ENCODE measurements around the gene PITPNC1.
"Not testable (repeated sequence)": the region's sequence is repeated elsewhere in the genome, so short reads cannot be mapped to it uniquely, and the experiment has no call there.

PITPNC1 gene

DNA sequence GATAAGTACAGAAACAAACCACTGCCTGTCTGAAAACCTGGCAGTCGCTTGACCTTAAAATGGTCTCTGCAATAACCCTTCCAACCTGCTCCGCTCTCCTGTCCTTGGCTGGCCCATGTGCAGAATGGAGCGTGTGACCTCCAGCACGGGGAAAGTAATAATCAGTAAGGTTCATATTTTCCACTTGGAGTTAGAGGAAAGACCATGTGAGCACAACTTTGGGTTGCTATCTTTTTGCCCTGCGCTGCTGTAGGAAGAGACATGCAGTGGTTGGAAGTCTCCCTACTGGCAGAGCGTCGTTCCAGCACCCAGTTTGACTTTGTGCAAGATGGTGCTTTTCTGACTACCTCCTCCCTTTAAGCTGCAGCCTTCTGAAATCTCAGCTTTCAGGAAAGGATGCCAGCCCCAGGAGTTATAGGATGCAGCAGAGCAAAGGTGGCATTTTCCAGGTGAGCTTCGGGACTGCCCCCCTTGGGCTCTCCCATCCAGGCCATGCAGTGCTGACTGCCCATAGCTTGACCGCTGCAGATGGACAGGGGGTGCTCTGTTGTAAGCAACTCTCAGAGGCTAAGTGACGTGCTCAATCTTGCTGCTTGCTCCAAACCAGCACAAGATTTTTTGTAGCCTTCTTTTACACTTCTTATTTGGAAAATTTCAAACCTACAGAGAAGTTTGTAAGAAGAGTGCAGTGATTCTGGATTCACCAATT is 230.0 kb downstream of the PITPNC1 start:
- DNase-seq (ENCODE audit: low read depth in 2 of 2, low spot score in 1 of 2), result no peak

DNA sequence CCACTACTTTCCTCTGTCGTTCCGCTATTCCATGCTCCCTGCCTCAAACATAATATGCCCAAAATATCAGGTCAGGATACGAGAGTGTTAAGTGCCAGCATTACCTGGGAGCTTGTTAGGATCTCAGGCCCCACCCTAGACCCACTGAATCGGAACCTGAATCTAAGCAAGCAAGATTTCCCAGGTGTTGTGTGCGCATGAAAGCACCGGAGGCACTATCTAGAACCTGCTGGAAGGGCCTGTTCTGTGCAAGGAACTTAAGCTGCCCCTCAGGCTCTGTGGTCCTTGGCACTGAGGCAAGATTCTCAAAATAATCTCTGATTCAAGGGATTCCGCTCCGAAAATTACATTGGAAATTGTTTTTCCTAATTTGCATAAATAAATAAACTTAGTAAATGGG is 233.0 kb downstream of the PITPNC1 start:
- DNase-seq (ENCODE audit: low read depth in 2 of 2, low spot score in 1 of 2), result no peak

DNA sequence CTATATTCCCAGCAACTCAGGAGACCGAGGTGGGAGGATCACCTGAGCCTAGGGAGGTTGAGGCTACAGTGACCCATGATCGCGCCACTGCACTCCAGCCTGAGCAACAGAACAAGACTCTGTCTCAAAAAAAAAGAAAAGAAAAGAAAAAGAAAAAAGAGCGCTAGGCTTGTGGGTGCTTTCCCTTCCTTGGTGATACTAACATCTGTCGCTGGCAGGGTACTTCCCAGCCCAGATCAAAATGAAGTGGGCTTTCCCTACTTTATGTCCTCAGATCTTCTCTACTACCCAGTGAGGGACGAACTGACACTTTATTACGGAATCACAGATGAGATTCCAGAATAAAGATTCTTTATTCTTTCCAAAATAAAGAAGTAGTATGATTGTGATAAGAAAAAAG is 236.9 kb downstream of the PITPNC1 start:
- no peak for DNase-seq (ENCODE audit: low read depth in 2 of 2, low spot score in 1 of 2)

DNA sequence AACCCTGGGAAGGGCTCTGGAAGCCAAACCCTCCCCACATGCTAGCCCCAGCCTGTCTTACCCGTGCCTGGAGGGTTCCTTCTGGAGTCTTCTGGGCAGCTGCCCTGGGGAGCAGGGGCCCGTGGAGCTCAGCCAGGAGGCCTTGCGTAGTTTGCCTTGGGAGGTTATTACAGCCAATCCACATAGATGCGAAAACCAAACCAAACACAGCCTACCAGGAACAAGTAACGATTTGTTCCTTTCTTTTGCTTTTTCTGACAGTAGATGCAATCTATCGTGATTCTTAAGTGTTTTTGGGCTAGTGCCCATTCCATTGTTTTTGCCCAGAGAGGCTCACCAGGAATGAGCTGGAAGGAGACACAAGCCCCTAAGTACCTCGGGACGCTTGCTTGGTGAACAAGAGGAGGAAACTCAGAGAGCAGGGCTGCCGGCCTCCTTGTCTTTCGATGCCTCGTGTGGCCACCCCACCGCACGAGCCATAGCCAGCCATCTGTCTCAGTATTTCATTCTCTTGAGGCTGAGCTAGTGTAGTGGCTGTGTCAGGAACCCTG is 238.0 kb downstream of the PITPNC1 start:
- DNase-seq (ENCODE audit: low read depth in 2 of 2, low spot score in 1 of 2), result no peak

DNA sequence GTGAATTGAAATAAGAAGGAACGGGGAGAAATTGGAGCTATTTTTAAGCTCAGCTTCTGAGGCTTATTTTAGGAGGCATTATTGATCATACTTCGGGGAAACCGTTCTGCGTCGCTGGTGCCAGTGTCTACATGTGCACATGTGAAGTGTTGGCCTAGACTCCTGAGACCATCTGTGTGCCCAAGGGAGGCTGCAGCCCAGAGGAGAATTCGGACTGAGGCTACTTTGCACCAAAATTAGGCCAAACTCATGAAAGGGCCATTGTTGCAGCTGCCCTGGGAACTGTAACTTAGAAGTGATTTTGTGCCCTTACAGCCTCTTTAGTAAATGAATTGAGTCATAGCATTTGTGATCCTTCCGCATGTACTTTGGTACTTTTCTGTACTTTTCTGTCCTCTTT is 238.7 kb downstream of the PITPNC1 start:
- no peak for DNase-seq (ENCODE audit: low read depth in 2 of 2, low spot score in 1 of 2)

DNA sequence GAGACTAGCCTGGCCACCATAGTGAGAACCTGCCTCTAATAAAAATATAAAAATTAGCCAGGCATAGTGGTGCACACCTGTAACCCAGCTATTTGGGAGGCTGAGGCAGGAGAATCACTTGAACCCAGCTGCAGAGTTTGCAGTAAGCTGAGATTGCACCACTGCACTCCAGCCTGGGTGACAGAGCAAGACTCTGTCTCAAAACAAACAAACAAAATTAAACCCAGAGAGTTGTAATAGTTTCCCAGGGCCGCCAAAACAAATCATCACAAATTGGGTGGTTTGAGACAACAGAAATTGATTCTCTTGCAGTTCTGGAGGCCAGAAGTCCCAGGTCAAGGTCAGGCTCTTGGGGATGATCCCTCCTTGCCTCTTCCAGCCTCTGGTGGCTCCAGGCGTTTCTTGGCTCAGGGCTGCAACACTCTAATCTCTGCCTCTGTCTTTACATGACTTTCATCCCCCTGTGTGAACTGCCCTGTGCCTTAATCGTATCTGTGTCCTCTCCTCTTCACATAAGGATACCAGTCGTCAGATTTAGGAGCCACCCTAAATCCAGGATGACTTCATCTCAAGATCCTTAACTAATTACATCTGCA is 240.3 kb downstream of the PITPNC1 start:
- no peak for DNase-seq (ENCODE audit: low read depth in 2 of 2, low spot score in 1 of 2)

DNA sequence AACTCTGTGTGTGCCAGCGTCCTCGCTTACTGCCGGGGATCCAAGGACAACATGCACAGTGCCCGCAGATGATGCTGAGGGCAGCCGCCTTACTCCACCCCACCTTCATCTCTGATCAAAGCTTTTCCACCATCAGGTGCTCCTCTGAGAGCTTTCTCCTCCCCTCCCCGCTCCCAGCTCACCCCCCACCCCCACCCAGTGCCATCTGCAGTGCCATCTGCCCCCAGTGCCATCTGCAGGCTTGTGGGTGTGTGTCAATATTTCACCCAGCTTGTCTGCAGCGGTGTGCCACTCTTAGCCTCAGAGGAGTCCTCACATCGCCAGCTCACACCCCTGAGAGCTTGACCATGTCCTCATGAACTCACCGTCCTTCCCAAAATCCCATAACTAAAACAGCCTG is 242.5 kb downstream of the PITPNC1 start:
- DNase-seq (ENCODE audit: low read depth in 2 of 2, low spot score in 1 of 2), result no peak

DNA sequence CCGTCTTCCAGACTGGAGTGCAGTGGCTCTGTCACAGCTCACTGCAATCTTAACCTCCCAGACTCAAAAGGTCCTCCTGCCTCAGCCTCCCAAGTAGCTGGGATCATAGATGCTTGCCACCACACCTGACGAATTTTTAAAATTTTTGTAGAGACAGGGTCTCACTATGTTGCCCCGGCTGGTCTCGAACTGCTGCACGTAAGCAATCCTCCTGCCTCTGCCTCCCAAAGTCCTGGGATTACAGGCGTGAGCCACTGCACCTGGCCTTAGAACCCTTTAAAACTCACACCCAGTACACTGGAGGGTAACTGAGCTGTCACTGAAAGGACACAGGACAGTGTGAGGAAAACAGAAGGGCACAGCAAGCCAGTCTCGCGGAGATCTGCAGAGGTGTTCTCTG is 243.0 kb downstream of the PITPNC1 start:
- DNase-seq (ENCODE audit: low read depth in 2 of 2, low spot score in 1 of 2), result no peak

DNA sequence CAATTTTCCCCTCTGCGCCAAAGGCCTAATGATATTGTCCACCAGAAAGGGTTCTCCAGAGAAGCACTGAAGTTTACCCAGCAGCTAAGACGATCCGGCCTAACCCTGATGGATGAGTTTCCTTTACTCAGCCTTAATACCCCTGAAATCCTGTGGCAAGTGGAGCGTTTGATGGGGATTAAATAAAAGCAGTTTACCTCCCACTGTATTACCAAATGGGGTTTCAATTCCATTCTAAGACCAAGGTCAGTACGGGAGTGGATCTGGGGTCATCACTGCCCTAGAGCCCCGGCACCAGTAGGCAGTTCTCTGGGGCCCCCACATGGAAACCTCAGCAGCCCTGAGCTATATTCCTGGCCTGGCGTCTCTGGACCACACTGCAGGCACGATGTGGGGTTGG is 243.6 kb downstream of the PITPNC1 start:
- no peak for DNase-seq (ENCODE audit: low read depth in 2 of 2, low spot score in 1 of 2)

DNA sequence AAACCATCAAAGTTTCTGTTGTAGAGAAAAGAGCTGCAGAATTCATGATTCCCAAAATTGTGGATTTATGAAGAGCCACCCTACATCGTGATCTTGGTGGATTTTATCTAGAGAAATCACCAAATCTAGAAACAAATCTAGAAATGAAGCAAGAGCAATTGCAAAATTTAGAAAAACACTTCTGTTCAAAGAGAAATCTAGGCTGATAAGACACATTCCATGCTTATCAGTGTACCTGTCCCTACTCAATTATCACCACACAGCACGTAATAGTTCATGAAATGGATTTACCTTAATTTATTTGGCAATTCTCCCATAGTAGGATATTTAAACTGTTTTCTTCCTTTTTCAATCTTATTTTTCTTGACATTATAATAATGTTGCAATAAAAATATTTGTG is 246.7 kb downstream of the PITPNC1 start:
- no peak for DNase-seq (ENCODE audit: low read depth in 2 of 2, low spot score in 1 of 2)

DNA sequence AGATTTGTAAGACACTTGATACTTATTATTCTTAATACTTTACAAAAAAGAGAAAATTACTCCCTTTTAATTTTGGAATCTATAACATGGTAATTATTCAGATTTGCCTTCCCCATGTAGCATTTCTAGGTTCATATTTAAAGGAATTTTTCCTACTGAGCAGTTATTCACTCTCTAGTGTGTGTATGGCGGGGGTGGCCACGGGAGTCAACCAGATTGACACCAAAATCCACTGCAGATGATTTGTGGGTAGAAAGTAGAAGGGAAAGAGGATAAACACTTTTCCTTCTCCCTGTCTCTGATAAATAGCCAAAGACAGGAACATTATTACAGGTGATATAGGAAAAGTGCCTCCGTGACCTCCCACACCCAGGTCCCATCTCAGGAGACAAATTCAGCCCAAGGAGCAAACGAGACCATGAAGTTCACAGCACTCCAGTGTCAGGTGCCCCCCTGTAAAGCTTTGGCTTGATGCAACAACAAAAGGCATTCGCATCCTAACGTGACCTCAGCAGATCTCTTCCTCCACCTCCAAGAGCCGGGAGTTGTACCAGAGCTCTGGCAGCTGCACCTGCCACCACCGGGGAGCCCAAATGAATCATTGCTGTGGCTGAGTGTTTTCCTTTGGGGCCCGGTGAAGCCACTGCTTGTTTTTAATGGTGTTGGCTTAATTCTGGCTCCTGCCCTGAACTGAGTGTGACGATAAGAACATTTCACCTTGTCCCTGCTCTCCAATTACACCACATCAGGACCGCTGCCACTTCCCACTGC is 248.0 kb downstream of the PITPNC1 start:
- DNase-seq (ENCODE audit: low read depth in 2 of 2, low spot score in 1 of 2), result no peak

DNA sequence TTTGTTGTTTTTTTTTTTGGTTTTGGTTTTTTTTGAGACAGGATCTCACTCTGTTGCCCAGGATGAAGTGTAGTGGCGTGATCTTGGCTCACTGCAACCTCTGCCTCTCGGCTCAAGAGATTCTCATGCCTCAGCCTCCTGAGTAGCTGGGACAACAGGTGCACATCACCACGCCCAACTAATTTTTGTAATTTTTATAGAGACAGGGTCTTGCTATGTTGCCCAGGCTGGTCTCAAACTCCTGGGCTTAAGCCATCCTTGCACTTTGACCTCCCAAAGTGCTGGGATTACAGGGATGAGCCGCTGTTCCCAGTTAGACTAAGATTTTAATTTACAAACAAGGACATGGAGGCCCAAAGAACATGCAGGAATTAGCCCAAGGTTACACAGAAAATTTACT is 248.9 kb downstream of the PITPNC1 start:
- DNase-seq (ENCODE audit: low read depth in 2 of 2, low spot score in 1 of 2), result no peak

DNA sequence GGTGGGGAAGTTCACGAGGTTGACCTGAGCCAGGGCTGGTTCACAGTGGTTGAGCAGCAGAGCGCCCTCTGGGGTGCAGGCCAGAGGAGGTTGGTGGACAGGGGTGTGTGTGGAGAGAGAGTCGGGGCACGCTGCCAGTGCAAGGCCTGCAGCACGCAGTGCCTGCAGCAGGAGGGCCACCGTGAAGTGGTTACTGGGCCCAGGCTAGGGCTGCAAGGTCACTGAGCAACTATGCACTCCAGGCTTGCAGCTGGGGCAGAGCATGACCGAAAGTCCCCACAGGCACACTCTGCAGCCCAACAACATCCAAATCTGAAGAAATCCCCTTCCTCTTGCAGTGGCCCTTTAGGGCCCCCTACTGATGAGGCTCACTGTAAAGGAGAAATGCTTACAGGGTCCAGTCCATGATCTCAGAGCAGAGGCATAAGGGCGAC is 251.5 kb downstream of the PITPNC1 start:
- no peak for DNase-seq (ENCODE audit: low read depth in 2 of 2, low spot score in 1 of 2)

DNA sequence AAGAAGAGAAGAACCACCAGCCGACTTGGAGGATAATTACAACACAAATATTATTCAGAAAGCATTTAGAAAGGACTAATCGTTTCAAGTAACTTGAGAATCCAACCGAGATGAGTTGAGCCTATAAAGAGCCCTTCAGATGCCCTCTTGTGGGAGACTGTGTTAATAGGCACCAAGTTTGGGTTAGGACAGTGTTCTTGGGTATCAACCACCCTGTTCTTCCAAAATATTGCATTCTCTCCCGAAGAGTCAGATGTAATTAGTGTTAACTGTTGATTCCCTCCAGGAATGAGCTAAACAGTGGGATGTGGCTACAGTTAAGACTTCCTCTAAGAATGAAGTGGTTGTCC is 252.9 kb downstream of the PITPNC1 start:
- no peak for DNase-seq (ENCODE audit: low read depth in 2 of 2, low spot score in 1 of 2)

DNA sequence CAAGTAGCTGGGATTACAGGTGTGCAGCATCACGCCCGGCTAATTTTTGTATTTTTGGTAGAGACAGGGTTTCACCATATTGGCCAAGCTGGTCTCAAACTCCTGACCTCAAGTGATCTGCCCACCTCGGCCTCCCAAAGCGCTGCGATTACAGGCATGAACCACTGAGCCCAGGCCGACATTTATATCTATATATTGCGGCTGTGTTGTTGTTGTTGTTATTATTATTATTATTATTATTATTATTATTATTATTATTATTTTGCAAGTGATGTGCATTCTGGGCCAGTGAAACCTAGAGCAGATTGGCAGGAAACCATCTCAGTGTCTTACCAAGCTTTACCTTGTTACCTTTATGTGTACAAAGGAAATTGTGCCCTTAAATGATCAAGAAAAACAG is 253.8 kb downstream of the PITPNC1 start:
- DNase-seq (ENCODE audit: low read depth in 2 of 2, low spot score in 1 of 2), result not testable (repeated sequence)

DNA sequence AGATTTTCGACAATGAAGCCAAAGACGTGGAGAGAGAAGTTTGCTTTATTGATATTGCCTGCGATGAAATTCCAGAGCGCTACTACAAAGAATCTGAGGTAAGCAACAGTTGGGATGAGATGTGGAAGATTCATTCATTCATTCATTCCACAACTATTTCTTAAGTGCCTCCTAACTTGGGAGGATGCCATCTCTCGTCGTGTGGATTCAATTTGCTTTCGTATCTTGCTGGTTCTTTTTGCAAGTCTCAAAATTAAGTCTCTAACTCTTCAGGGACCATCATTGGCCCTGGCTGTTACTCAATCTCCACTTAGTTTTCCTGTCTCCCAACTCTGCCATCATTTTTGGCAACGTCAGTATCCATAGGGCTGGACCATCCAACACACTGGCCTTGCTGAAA is 255.1 kb downstream of the PITPNC1 start:
- no peak for DNase-seq (ENCODE audit: low read depth in 2 of 2, low spot score in 1 of 2)

DNA sequence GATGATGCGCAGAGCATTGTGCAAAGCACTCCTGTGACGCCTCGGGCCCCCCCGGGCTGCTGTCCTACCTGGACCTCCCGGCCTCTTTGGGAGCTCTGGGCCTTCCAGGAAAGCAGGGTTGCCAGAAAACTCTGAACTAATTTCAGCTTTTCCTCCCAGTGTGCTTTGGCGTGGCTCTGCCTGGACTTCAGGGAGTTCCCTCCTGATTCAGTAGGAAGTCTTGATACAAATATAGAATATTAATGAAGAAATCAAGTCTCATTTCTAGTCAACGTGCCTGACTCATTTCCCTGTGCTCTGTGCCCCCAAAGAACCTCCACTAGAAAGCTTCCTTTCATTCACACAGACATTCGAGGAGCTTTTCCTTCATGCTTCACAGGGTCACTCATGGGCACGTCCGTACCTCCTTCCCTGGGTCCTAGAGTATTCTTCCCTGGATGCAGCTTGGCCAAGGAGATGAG is 256.7 kb downstream of the PITPNC1 start:
- no peak for DNase-seq (ENCODE audit: low read depth in 2 of 2, low spot score in 1 of 2)

DNA sequence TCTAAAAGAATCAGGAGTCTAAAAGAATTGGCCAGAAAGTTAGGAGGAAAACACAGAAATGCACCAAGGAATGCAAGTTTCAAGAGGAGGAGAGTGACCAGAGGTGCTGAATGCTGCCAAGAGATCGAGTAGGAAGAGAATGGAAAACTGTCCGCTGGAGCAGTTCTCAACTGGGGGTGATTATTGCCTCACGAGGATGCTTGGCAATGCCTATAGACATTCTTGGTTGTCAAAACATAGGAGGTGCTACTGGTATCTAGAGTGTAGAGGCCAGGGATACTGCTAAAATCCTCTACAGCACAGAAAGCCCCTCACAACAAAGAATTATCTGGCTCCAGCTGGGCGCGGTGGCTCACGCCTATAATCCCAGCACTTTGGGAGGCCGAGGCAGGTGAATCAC is 258.6 kb downstream of the PITPNC1 start:
- no peak for DNase-seq (ENCODE audit: low read depth in 2 of 2, low spot score in 1 of 2)

DNA sequence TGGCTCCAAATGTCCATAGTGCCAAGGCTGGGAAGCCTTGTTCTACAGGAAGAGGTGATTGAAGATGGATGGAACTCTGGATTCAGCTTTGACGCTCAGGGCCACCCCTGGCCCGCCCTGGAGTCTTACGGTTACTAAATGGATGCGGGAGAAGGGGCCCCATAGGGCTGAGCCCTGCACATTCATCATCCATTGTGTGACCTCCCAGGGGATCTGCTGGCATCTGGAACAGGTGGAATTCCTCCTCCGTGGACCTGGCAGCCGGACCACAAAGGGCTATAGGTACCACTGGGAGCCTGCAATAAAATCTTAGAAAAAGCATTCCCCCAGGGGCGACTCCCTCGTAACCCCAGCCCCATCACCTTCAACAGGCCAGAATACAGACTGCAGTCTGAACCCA is 259.2 kb downstream of the PITPNC1 start:
- DNase-seq (ENCODE audit: low read depth in 2 of 2, low spot score in 1 of 2), result no peak

DNA sequence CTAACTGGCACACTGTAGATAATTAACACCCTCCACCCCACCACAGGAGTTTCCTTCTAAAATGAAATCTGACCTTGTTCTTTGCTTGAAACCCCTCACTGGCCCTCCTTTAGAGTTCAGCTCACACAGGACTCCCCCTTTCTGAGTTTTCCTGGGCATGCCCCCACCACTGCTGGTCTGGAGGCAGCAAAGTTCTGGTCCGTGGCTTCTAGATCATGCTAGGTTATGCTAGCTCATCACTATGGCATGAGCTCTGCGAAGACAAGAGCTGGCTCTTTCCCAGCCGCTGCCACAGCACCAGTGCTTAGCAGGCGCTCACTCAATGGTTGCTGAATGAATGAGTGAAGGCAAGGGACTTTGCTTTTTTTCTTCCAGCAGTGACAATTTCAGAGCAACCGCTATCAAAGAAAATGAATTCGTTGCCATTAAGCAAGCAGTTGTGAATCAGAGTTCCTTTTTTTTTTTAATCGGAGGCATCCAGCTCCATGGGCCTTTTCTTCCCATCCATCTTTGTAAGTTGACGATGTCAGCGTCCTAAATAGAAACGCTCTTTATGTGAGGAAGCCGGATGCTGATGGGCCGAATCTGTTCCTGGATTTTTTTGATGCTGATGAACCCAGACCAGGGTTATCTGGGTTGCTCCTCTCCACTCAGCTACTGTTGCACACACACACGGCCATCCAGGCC is 259.9 kb downstream of the PITPNC1 start:
- no peak for DNase-seq (ENCODE audit: low read depth in 2 of 2, low spot score in 1 of 2)

DNA sequence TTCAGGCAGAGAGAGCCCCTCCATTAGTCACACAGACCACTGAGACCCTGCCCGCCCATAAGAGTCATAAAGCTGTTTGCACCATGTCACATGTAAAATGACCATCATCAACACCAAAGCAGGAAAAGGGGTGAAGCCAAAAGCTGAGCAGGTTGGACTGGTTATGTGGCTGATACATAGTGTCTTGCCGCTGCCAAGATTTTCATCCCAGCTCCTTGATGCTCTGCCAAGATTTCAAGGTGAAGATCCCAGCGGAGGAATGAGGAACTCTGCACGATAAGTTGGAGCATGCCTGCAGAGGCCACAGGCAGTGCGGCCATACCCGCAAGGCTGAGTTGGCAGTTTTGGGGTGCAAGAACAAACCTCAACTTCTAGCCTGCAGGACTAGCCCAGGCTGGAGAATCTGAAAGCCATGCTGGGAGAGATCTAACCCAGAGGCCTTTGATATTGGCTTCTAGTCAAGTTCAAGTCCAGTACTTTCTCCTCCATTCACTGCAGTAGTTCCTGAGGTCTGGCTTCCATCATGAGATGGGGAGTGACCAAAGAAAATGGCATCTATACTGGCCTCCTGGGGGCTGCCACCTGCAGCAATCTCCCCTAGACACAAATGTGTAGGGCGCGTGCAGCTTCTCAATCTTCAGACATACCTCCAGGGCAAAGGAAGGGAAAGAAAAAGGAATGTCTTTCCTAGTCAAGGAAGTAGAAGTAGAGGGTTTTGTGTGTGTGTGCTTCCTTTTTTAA is 261.0 kb downstream of the PITPNC1 start:
- DNase-seq (ENCODE audit: low read depth in 2 of 2, low spot score in 1 of 2), result no peak

Data from stimulated activated CD8-positive, alpha-beta memory T cell treated with anti-CD3 and anti-CD28 coated beads, Interleukin-4, amount 100 ng/mL, for 4 hours (primary cell).